ENCODE data around the gene TIMM17A. TPM values are rescaled to one million over a fixed set of nuclear protein-coding genes. Genes with fewer than 3 reads are reported as not detected.

Gene TIMM17A
- total and polyA plus RNA-seq, 2 of the 8 experiments (the other 6 are each of a cell fraction or from before 2014, with no cell fraction given) = 30.3 to 57.1 TPM

DNA sequence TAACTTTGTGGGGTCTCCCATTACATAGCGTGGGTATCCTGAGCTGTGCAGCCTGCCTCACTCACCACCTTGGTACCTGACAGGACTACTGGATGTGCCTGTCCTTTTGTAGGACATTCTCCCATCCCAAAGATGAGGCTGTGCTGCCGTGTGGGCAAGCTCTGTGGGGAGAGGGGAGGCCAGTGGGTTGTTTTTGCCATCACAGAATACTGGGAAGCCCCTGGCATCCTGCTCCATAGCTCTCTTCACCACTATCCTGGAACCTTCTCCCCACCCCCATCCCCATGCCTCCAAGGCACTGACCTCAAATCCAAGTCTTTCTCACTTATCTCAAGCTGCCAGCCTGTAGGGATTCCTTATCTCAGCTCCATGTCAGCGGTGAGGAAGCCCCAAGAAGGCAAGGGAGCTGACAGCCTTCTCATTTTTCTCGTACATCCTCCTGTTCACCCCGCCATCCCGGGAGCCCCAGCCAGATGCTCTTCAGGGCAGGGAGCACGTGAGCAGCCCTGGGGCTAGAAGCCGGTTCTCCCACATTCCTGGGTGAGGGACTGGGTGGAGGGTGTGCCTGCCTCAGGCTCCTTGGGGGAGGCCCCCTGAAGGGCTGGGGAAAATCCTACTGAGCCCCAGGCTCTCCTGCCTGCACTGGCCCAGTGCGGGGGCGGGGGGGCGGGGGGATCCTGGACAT is 52.6 kb downstream of the TIMM17A start (continued):
- no peak for TF ChIP-seq HDAC6 (IDR thresholded peaks at IDR 0.05; ENCODE audit: low read depth, low read length)
- TF ChIP-seq RXRA (IDR thresholded peaks at IDR 0.05; ENCODE audit: insufficient read depth, low read depth, low read length) = 0 out of 2 replicates have a peak, but pooled peaks have one; percentile 67
- TF ChIP-seq BRCA1 (IDR thresholded peaks at IDR 0.05; ENCODE audit: low read depth, low read length) = no peak
- 0 out of 2 replicates have a peak, but pooled peaks have one; percentile 26 for TF ChIP-seq TAF1 (IDR thresholded peaks at IDR 0.05; ENCODE audit: low read depth, low read length)
- no peak for TF ChIP-seq SP4 (IDR thresholded peaks at IDR 0.05; ENCODE audit: low read length)
- TF ChIP-seq EGR1 (IDR thresholded peaks at IDR 0.05; ENCODE audit: borderline replicate concordance, low read depth, low read length) = peak; percentile 81; the same call in 1 of the 2 replicates
- no peak for TF ChIP-seq ZNF274 (IDR thresholded peaks at IDR 0.05; ENCODE audit: borderline replicate concordance, extremely low read depth, low read length)
- peak; percentile 93 for TF ChIP-seq RBBP5 (IDR thresholded peaks at IDR 0.05; ENCODE audit: borderline replicate concordance, low read depth, low read length)
- TF ChIP-seq TCF12 (IDR thresholded peaks at IDR 0.05; ENCODE audit: low read depth, low read length) = peak; percentile 91
- peak; percentile 99 for TF ChIP-seq ASH2L (IDR thresholded peaks at IDR 0.05; ENCODE audit: low read length)
- peak; percentile 24 to 87; a peak in 2 of 3 replicates for TF ChIP-seq EP300 (IDR thresholded peaks at IDR 0.05; ENCODE audit: borderline replicate concordance in 1 of 2, low read depth in 2 of 2, low read length in 2 of 2)
- no peak for TF ChIP-seq KDM5A (IDR thresholded peaks at IDR 0.05; ENCODE audit: low read length)
- TF ChIP-seq, protein P1, sequence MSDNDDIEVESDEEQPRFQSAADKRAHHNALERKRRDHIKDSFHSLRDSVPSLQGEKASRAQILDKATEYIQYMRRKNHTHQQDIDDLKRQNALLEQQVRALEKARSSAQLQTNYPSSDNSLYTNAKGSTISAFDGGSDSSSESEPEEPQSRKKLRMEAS (IDR thresholded peaks at IDR 0.05) = peak; percentile 82
- TF ChIP-seq CBX8 (IDR thresholded peaks at IDR 0.05; ENCODE audit: borderline replicate concordance, low read depth, low read length) = no peak
- no peak for TF ChIP-seq TAF7 (optimal IDR thresholded peaks at IDR 0.05; ENCODE audit: borderline replicate concordance, low read depth, low read length)
- TF ChIP-seq, protein P2, sequence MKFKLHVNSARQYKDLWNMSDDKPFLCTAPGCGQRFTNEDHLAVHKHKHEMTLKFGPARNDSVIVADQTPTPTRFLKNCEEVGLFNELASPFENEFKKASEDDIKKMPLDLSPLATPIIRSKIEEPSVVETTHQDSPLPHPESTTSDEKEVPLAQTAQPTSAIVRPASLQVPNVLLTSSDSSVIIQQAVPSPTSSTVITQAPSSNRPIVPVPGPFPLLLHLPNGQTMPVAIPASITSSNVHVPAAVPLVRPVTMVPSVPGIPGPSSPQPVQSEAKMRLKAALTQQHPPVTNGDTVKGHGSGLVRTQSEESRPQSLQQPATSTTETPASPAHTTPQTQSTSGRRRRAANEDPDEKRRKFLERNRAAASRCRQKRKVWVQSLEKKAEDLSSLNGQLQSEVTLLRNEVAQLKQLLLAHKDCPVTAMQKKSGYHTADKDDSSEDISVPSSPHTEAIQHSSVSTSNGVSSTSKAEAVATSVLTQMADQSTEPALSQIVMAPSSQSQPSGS (IDR thresholded peaks at IDR 0.05; ENCODE audit: low read length) = peak; percentile 85; the same call in 1 of the 2 replicates
- TF ChIP-seq CREB1 (IDR thresholded peaks at IDR 0.05) = no peak
- no peak for TF ChIP-seq POLR2A (IDR thresholded peaks at IDR 0.05; ENCODE audit: control extremely low read depth in 1 of 2, low read depth in 2 of 2, low read length in 2 of 2)
- TF ChIP-seq YY1 (IDR thresholded peaks at IDR 0.05; ENCODE audit: low read depth, low read length) = peak; percentile 75; the same call in 1 of the 2 replicates
- TF ChIP-seq NRF1 (IDR thresholded peaks at IDR 0.05; ENCODE audit: low read depth, low read length) = no peak
- TF ChIP-seq SP2 (IDR thresholded peaks at IDR 0.05; ENCODE audit: low read length) = no peak
- TF ChIP-seq POLR2AphosphoS5 (IDR thresholded peaks at IDR 0.05; ENCODE audit: low read depth, low read length) = no peak
- TF ChIP-seq, protein P3, sequence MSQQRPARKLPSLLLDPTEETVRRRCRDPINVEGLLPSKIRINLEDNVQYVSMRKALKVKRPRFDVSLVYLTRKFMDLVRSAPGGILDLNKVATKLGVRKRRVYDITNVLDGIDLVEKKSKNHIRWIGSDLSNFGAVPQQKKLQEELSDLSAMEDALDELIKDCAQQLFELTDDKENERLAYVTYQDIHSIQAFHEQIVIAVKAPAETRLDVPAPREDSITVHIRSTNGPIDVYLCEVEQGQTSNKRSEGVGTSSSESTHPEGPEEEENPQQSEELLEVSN (IDR thresholded peaks at IDR 0.05) = peak; percentile 54; the same call in 1 of the 2 replicates
